GM12865 (cell line): ENCODE measurements around the gene SORCS2.

ENCODE experiments used
- DNase-seq: peaks from one replicate; pipeline ENCODE4 v3.0.0; 2010; ENCODE audit warnings: low read depth
- H3K4me3 ChIP-seq: 2 replicates; pipeline ENCODE4 v1.5.1; 2011; ENCODE audit warnings: mild to moderate bottlenecking, low read depth, low read length, control low read depth
- TF ChIP-seq, protein P1 (sequence below): IDR thresholded peaks from 2 replicates; pipeline ENCODE4 v1.5.1; 2011; ENCODE audit warnings: low read length, control low read depth, low read depth, inconsistent platforms; ENCODE audit not compliant: insufficient read depth; ENCODE audit errors: missing control alignments

Gene SORCS2

GRCh38 chr4:7512946-7513345, 320.6 kb downstream of the SORCS2 start:
- no peak for DNase-seq

GRCh38 chr4:7513671-7514070, 321.3 kb downstream of the SORCS2 start:
- DNase-seq = no peak
- TF ChIP-seq, protein P1, sequence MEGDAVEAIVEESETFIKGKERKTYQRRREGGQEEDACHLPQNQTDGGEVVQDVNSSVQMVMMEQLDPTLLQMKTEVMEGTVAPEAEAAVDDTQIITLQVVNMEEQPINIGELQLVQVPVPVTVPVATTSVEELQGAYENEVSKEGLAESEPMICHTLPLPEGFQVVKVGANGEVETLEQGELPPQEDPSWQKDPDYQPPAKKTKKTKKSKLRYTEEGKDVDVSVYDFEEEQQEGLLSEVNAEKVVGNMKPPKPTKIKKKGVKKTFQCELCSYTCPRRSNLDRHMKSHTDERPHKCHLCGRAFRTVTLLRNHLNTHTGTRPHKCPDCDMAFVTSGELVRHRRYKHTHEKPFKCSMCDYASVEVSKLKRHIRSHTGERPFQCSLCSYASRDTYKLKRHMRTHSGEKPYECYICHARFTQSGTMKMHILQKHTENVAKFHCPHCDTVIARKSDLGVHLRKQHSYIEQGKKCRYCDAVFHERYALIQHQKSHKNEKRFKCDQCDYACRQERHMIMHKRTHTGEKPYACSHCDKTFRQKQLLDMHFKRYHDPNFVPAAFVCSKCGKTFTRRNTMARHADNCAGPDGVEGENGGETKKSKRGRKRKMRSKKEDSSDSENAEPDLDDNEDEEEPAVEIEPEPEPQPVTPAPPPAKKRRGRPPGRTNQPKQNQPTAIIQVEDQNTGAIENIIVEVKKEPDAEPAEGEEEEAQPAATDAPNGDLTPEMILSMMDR = no peak
- H3K4me3 ChIP-seq = no peak overlapping the region

More at GRCh38 chr4:7512946-7513345, 320.6 kb downstream of the SORCS2 start:
- H3K4me3 ChIP-seq = no peak overlapping the region
- TF ChIP-seq, protein P1 = no peak

DNA sequence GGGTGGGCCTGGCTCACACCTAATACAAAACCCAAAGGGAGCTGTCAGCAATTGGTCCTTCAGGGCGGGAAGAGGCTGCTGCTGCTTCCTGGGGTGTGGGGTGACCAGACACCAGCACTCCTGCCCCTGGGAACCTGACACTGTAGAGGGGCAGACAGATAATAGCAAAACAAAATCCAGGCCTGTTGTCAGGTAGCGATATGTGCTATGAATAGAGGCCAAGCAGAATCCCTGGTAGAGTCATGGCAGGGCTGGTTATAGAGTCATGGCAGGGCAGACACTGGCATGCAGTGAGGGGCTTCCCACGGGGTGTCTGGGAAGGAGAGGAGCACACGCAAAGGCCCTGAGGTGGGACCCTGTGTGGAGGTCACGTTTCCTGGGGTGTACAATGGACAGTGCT, 321.9 kb downstream of the SORCS2 start:
- TF ChIP-seq, protein P1 = no peak
- H3K4me3 ChIP-seq = no peak overlapping the region
- no peak for DNase-seq

DNA sequence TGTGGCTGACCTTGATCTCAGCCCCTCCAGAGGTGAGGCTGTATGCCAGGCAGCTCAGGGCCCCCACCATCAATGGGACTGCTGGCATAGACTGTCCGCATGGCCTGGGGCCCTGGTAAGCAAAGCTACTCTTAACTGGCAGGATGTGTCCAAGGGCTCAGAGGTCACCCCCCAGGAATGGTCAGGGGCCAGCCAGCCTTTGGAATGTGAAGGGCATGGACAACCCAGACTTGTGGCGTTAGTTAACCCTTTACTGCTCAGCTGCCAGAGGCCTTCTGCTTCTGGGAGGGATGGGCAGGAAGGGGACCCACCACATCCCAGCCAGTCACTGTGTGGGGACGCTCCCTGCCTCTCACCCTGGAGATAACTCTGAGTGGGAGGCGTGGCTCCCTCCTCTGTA, 322.5 kb downstream of the SORCS2 start:
- no peak for DNase-seq
- no peak overlapping the region for H3K4me3 ChIP-seq
- TF ChIP-seq, protein P1 = no peak

- TF ChIP-seq, protein P1 = no peak
- no peak for DNase-seq
- no peak overlapping the region for H3K4me3 ChIP-seq
Observed at GRCh38 chr4:7515390-7515902, 323.1 kb downstream of the SORCS2 start.

GRCh38 chr4:7516096-7516772, 323.9 kb downstream of the SORCS2 start:
- TF ChIP-seq, protein P1 = no peak
- no peak for DNase-seq
- no peak overlapping the region for H3K4me3 ChIP-seq

GRCh38 chr4:7516773-7517144, 324.4 kb downstream of the SORCS2 start:
- TF ChIP-seq, protein P1 = no peak
- no peak overlapping the region for H3K4me3 ChIP-seq
- DNase-seq = no peak
